GM19438 (cell line): ENCODE results near the gene JARID2.
A peak's percentile ranks its signal among the peaks of the same experiment; 100 is the strongest.

Experiments used
- ATAC-seq: cut with Tn5 transposase; IDR thresholded peaks from one replicate; pipeline ENCODE4 v1.9.1; 2021; ENCODE audit warnings: low read depth; ENCODE audit not compliant: unreplicated experiment

Gene JARID2

DNA sequence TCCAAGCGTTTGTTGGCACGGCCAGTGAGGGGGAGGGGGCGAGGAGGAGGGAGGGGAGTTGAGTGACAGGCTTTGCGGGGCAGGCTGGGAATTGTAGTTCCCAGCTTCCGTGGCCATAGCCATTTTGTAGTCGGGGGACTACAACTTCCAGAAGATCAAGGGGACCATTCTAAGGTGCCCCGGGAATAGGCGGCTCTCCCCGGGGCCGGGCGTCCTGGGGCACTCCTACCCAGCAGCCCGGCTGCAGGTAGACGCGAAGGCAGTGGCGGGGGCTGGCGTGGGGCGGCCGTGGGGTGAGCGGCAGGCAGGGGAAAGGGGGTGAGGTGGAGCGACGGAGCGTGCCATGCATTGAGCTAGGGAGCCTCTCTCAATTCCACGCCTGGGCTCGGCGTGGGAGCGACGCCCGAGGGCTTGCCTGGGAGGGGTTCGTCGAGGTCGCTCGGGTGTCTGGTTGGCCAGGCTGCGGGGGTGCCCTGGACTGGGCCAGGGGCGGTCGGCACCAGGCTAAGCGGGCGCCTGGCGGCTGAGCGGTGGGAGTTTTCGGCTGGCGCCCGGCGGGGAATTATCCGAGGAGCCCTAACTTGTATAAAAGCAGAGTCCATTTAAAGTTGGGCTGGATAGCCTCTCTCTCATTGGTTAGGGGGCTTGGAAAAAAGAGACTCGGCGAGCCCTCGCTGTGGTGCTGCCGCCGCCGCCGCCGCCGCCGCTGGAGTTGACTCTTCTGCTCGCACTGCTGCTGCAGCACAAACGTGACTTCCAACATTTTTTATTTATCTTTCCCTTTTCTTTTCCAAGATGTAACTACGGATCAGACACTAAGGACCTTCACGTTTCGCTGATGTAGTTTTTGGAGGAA is at the start of gene JARID2:
Gene JARID2, plus strand, starts transcription at position 709 of the 856 bp plus-strand sequence. CDS start 471 bp downstream, outside the sequence.
- ATAC-seq: peak; percentile 54

DNA sequence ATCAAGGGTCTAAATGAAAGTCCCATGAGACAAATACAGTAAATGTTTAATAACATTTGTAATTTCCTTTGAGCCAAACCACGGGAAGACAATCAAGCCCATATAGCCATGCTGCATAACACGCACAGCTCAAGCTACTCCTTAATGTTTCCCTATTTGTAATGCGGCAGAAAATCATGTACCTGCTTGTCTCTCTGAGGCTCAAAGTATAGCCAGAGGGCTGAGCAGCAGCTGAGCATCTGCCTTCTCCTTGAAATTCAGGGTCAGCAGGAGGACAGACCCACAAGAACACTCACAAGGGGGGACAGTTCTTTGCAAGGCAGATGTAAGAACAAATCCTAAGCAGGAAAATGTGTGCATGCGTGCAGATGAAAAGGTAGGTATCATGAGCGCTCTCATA is 45.8 kb upstream of the JARID2 start:
- ATAC-seq: no peak

DNA sequence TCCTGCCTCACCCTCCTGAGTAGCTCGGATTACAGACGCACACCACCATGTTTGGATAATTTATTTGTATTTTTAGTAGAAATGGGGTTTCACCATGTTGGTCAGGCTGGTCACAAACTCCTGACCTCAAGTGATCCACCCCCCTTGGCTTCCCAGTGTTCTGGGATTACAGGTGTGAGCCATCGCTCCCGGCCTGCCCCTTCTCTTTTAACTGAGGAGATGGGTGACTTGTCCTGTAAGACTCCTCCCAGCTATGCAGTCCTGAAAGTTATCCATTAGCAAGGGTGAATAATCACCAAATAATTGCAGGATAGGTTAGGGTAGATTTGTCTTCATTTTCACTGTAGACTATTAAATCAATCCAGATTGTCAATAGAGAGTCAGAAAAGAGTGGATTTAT is 40.5 kb upstream of the JARID2 start:
- no peak for ATAC-seq

DNA sequence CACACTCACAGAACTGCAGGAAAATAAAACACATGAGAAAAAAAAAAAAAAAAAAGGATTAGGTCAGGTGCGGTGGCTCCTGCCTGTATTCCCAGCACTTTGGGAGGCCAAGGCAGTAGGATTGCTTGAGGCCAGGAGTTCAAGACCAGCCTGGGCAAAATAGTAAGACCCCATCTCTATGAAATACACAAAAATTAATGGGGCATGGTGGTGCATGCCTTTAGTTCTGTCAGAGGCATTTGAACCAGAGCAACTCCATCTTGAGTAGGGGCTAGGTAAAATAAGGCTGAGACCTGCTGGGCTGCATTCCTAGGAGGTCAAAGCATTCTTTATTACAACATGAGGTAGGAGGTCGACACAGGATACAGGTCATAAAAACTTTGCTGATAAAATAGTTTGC is 39.0 kb upstream of the JARID2 start:
- ATAC-seq: no peak

DNA sequence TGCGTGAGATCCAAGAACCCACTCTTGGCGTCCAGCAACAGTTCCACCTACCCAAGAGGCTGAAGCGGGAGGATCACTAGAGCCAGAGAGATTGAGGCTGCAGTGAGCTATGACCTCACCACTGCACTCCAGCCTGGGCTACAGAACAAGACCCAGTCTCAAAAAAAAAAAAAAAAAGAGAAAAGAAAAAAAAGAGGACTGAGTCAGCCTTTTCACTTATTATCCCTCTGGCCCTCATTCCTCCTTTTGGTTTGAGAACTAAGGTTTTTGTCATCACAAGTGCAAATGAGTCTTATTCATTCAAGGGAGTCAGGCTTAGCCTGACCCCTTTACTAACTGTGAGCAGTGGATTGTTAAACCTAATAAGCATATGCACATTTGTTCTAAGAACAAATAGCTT is 37.9 kb upstream of the JARID2 start:
- no peak for ATAC-seq

DNA sequence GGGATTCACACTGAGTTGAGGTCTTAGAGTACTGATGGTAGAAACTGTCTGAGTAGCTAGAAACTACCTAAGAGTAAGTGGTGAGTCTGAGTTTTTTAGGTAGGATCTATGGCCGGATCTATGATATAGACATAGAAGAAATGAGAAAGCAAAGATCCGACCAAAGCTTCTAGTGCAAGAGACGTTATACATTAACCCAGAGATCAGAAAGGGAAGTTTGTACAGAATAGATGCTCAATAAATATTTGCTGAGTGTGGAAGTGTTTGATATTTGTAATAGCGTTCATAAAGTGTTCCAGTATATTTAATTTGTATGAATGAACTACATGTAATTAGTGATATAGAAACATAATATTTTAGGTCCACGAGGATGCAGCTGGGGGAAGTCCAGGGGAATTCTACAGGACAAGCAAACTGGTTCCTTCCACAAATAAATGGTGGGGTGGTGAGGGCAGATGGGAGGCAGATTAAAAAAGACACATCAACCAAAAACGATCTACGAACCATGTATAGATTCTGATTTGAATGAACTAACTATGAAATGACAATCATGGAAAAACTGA is 31.9 kb upstream of the JARID2 start:
- ATAC-seq: no peak

DNA sequence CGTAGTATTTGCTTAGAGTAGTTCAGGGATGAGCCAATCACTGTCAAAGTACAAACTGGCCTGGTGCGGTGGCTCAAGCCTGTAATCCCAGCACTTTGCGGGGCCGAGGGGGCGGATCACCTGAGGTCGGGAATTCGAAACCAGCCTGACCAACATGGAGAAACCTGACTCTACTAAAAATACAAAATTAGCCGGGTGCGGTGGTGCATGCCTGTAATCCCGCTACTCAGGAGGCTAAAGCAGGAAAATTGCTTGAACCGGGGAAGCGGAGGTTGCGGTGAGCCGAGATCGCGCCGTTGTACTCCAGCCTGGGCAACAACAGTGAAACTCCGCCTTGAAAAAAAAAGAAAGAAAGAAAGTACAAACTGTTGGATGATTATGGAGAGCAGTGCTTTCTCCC is 27.5 kb upstream of the JARID2 start:
- ATAC-seq: no peak

DNA sequence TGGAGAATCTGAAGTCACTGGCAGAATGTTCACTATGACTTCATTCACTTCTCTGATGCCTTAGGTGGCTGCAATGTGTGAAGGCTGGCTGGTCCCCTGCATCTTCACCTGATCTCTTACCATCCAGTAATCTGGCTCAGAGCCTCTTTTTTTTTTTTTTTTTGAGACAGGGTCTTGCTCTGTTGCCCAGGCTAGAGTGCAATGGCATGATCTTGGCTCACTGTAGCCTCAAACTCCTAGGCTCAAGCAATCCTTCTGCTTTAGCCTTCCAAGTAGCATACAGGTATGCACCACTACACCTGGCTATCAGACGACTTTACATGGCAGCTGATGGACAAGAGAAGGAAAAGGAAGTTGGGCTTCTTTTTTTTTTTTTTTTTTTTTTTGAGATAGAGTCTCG is 25.8 kb upstream of the JARID2 start:
- no peak for ATAC-seq

DNA sequence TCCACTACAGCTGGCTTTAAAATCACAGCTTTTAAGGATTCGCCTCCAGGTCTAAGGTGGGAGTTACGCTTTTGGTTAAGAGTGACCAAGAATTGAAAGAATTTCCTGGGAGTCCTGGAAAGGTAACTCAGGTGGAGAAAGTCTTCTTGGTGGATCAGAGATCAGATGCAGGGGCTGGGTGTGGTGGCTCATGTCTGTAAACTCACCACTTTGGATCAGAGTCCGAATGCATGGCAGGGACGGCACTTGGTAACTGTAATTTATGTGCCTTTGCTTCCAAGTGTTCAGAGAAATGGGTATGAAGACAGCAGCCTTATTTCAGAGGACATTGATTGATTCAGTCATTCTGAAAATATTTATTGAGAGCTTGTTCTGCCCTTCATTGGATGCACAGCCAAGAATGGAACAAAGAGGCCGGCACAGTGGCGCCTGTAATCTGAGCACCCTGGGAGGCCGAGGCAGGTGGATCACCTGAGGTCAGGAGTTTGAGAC is 18.0 kb upstream of the JARID2 start:
- ATAC-seq: no peak

DNA sequence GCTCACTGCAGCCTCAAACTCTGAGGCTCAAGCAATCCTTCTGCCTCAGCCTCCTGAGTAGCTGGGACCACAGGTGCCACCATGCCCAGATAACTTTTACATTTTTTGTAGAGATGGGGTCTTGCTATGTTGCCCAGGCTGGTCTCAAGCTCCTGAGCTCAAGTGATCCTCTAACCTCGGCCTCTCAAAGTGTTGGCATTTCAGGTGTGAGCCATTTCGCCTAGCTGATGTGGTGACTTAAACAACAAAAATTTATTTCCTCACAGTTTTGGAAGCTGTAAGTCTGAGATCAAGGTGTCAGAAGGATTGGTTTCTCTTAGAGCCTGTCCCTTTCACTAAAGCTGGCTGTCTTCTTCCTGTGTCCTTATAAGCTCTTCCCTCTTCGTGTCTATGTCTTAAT is 15.0 kb upstream of the JARID2 start:
- no peak for ATAC-seq

DNA sequence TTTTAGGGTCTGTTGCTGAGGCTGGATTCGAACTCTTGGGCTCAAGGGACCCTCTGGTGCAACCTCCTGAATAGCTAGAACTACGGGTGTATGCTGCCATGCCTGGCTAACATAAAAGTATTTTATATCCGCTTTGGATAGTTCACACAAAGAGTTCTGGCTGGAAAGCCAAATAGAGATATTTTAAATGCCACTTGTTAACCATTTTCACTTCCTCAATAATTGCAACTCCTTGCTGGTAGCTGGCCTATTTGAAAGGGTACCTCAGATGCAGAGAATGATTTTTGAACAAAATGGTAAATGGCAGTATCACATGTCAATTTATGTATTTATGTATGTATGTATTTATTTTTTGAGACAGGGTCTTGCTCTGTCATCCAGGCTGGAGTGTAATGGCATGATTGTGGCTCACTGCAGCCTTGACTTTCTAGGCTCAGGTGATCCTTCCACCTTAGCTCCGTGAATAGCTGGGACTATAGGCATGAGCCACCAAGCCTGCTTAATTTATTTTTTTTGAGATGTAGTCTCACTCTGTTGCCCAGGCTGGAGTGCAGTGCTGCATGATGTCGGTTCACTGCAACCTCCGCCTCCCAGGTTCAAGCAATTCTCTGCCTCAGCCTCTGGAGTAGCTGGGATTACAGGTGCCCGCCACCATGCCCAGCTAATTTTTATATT is 12.9 kb upstream of the JARID2 start:
- no peak for ATAC-seq

DNA sequence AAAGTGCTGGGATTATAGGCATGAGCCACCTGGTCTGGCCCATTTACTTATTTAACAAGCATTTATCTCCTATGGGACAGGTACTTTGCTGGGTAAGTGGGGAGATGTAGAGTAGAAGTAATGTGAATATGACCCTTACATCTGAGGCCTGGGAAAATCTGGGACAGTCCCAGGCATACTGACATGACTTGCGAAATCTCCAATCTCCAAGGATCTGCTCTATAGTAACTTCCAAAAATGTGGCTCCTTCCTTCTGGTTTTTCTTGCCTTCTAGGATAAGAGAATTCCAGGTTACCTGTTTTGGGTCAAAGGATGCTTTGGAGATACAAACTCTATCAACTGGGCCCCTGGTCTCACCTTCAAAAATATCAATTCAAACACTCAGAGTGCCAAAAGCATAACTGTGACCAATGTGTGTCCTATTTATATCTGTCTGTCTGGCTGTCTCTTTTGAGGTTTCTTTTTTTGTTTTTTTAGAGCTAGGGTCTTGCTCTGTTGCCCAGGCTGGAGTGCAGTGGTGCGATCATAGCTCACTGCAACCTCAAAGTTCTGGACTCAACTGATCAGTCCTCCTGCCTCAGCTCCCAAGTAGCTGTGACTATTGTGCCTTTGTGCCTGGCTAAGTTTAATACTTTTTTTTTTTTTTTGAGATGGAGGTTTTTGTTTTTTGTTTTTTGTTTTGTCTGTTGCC is 11.7 kb upstream of the JARID2 start:
- ATAC-seq: no peak

DNA sequence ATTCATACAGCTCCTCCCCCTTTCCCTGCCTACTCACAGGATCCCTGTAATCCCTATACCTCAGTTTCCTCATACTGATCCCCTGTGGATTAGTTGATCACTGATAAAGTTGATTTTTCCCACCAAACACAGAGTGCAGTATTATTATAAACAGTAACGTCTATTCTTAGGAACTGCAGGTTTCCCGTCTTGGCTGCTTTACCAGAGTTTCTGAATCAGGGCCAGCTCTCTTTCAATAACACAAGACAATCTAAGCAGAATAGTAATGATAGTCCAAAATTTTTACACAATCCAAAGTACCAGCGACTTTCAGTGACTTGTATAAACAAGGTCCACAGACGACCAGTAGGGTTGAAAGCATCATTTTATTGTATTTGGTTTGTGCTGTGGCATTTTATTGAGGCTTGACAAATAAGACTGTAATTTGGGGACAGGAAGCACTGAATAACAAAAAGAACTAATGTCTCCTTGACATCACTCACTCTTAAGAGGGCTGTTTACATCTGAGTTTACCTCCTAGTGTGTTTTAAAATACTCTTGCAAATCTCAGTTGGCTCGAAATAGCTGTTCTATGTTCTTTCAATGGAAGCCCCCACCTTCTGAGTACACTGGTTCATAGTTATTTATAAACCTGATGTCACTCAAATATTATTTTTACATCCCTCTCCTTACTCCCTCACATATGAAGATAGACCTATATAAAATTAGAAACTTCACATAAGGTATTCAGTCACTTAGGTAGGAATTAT is 6.1 kb upstream of the JARID2 start:
- no peak for ATAC-seq

DNA sequence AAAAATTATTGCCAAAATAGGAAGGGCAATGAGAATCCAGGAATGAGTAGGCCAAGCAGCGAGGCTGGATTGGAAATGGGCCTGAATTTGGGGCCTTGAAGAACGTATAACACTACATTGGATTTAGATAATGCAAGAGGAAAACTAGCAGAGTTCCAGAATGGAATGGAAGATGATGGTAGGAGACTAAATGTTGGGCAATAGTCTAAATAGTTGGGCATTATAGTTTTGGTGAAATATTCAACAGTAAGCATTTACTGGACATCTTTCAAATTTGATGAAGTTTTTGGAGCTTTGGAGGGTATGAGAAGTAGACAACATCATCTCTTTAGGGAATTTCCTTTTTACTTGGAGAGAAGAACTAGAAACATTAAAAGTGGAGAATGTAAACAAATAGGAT is 3.4 kb upstream of the JARID2 start:
- no peak for ATAC-seq

DNA sequence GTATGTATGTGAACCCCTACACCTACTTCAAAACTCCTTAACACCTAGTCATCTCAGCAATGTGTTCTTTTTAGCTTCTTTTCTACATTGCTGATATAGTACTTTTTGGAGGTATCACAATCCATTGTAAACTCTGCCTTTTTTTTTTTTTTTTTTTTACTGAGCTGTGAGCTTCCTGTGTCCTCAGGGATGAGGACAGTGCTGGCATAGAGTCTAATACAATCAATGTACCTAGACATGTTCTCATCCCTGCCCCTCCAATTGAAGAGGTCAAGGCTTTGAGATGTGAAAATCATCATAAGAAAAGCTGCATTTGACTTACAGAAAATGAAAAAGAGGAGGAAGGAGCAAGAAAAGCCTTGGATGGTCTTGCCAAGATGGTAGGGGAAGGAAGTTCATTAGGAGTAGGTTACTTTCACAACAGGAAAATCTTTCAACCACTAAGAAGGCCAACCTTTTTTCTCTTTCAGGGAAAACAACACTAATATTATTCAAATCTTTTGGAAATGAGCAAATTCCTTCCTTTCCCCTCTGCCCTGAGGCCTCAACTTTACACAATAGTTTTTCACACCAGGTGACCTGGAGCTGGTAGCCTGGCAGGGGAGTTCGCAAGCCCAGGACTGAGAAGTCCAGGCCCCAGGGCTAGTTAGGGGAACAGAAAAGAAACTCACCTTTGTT is 2.8 kb upstream of the JARID2 start:
- ATAC-seq: no peak

DNA sequence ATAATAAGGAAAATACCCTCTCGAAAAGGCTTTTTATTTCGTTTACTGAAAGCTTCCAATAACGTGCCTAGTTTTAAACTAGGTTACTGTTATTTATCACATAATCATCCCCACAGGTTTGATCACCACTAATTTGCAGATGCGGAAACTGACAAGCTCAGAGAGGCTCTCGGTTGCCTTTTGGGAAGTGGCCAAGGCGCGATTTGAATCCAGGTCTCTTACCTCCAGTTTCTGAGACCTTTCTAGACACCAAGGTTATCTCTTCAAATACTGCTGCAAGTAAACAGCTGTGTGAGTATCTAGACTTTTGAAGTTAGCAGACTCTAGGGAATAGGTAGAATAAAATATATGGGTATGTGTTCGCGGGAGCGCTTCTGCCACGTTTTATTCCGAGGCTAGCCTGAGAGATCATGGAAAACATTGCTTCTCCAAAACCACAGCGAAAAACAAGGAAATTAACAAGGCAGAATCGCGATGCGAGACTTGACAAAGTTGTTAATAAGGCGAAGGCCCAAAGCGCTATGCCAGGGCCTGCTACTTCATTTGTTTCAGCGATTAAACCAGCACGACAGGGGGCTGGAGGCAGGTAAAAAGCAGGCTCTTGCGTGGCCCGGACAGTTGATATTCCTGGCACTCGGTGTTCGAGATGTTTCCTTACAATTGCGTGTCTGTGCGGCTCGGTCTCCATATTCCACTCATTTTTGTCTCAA is 1.8 kb upstream of the JARID2 start:
- ATAC-seq: no peak

DNA sequence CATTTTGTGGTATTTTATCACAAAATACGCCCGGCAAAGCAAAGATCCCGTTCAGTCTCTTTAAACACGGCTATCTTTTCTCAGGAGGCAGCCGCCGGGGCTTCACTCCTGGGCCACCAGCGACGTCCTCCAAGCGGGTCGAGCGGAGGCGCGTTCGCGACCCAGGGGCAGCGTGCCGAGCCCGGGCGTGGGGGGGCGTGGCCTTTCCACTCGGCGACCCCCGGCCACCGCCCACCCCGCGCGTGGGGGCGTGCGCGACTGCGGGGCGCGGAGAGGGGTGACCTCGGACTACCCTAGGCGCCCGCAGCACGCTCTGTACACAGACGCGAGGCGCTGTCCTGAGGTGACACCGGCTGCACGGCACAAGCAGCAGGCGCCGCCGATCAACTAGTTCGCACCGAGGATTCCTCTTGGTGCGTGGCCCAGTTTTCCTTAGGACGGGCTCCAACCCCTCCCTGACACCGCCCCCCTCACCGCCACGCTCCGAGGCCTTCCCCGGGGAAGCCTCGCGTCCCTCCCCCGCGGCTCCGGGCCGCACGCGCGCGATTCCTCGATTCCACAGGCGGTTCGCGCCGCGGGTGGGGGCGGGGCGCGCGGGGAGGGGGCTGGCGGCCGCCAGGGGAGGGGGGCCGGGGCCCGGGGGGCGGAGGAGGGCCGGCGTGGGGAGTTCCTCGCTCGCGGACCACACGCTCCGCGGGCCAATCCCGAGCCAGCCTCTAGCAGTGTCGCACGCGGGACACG is 1.1 kb upstream of the JARID2 start:
- peak; percentile 15 for ATAC-seq

DNA sequence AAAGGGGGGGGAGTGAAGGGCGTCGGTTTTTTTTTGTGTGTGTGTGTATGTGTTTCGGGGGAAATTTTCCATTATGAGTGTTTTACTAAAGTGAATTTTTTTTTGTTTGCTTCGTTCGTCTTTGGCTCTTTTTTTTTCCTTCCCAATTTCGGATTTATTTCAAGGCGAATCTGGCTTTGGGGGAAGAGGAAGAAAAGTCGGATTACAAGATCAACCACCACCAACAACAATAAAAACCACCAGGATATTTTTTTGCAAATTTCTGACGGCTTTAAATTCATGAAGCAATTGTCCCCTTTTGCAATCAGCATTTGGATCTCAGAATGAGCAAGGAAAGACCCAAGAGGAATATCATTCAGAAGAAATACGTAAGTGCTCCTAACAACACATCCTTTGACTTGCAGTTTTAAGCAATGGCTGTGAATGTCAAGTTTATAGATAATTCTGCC is 372 bp downstream of the JARID2 start:
- ATAC-seq: no peak
